Measurements from ENCODE around the gene CLECL1. TPM values are rescaled to one million over a fixed set of nuclear protein-coding genes. Genes with fewer than 3 reads are reported as not detected.

Gene CLECL1
- total and polyA plus RNA-seq, 9 of the 15 experiments (the other 6 are each of a cell fraction or from before 2014, with no cell fraction given): 0.13 to 0.25 TPM; not detected in 7

DNA sequence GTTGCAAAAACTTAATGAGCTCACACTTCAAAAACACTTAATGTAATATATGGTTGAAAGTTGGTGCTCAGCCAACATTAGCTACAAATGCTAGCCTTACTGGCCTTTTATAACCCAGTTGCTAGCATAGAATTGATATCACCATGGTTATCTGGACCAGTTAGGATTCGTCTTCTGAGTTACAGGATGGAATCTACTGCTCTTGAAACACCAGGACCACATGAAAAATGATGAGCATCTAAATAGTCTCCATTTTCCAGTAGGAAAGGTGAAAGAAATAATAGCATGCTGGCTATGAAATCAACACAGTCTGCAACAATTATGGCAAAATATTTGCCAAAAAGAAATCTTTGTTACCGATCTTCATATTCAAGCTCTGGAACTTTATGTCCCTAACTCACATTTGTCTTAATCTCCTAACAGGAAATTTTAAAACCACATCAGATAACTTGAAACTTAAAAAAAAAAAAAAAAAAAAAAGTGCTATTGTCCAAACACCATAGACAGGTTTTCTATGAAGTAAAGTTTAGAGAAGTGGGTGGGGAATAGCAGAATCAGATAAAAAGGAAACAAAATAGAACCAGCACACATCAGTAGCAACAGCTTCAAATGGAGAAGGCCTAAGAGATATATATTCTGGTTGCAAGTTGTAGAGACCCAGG lies 40.5 kb upstream of the CLECL1 start:
- H3K9me3 ChIP-seq (replicated peaks; ENCODE audit: control insufficient read depth, insufficient read depth, low read depth, low read length): no peaks in the 10 kb centered on the region
- H3K79me2 ChIP-seq (ENCODE audit: control insufficient read depth, insufficient read depth, low read length): no peaks in the 10 kb centered on the region
- no peaks in the 10 kb centered on the region for H4K20me1 ChIP-seq (replicated peaks; ENCODE audit: control insufficient read depth, insufficient read depth, low read length)
- H3K4me3 ChIP-seq: no peak overlapping the region
- no peaks in the 10 kb centered on the region for H3K27me3 ChIP-seq (ENCODE audit: control insufficient read depth in 2 of 2, insufficient read depth in 2 of 2, low read length in 2 of 2)
- POLR2A ChIA-PET: no interaction called here
- CTCF ChIA-PET (ENCODE audit: low intra/inter-chr PET ratio): no interaction called here
- no peak overlapping the region for H3K9ac ChIP-seq (ENCODE audit: insufficient read depth in 1 of 2, low read depth in 2 of 2, low read length in 2 of 2)
- intact Hi-C loops (cut with micrococcal nuclease): no loop called here
- peaks cover 0 to 9% of the 10 kb centered on the region in 2 experiments; a peak in 2 of 5 replicates for H3K4me1 ChIP-seq (replicated peaks in 1 of 2; ENCODE audit: control insufficient read depth in 2 of 2, insufficient read depth in 2 of 2, low read length in 2 of 2)
- no peak overlapping the region for H3K4me2 ChIP-seq (ENCODE audit: insufficient read depth, low read length)
- no peaks in the 10 kb centered on the region for H3K36me3 ChIP-seq (ENCODE audit: control insufficient read depth, insufficient read depth, low read length)
- 22% methylated on average over 2 of the region's 2 CpGs for WGBS (ENCODE audit: insufficient coverage, low coverage, missing lambda C conversion rate)
- H2AFZ ChIP-seq (ENCODE audit: low read depth, low read length): no peak overlapping the region; the same call in 1 of the 2 replicates
- DNase-seq (ENCODE audit: extremely low read depth in 1 of 4, low spot score in 3 of 4): no peak
- peaks cover 3% of the 10 kb centered on the region for H3K9me1 ChIP-seq (ENCODE audit: control insufficient read depth, insufficient read depth, low read length)
- in situ Hi-C loops (cut with MboI): no loop called here
- FAIRE-seq: no peak
- H3K27ac ChIP-seq (ENCODE audit: extremely low read depth, low read depth, low read length): no peak overlapping the region
- peak; percentile 32; the same call in 1 of the 2 replicates for TF ChIP-seq ZBTB40 (IDR thresholded peaks at IDR 0.05)
- no peak for TF ChIP-seq ZBTB40 (CRISPR knock-in tag; IDR thresholded peaks at IDR 0.05)
- no peak for TF ChIP-seq SRSF3 (IDR thresholded peaks at IDR 0.05; ENCODE audit: insufficient read depth, low read length)
- 0 out of 2 replicates have a peak, but pooled peaks have one; percentile 6 for TF ChIP-seq ZNF384 (IDR thresholded peaks at IDR 0.05; ENCODE audit: low read depth, low read length)
- TF ChIP-seq NRF1 (conservative IDR thresholded peaks at IDR 0.05 in 1 of 2, IDR thresholded peaks at IDR 0.05 in 1 of 2): 0 out of 4 replicates have a peak, but pooled peaks of 1 of the 2 experiments have one; percentile 18
- TF ChIP-seq ZC3H11A (IDR thresholded peaks at IDR 0.05; ENCODE audit: low read depth, low read length): no peak
- BruUV-seq (replicated peaks): no TSS peak
- ATAC-seq: no peak
